ENCODE results near the gene YWHAQ.

DNA sequence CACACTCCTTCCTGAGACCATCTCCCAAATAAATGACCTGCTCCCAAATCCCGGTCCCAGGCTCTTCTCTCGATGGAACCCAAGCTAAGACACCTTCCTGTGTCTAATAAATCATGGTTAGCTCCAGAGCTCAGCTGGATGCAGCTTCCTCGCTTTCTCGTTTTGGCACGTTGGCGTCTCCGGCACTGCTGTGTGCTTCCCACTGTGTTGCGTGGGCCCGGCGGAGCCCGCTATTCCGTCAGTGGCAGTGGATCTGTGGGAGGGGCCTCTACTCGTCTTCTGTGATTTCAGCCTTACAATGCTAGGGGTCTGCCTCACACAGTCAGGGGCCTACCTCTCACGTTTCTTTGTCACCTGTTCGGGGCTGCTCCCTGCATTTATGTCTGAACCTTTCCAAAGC, 29.4 kb upstream of the YWHAQ start:
- TF ChIP-seq, protein P1, sequence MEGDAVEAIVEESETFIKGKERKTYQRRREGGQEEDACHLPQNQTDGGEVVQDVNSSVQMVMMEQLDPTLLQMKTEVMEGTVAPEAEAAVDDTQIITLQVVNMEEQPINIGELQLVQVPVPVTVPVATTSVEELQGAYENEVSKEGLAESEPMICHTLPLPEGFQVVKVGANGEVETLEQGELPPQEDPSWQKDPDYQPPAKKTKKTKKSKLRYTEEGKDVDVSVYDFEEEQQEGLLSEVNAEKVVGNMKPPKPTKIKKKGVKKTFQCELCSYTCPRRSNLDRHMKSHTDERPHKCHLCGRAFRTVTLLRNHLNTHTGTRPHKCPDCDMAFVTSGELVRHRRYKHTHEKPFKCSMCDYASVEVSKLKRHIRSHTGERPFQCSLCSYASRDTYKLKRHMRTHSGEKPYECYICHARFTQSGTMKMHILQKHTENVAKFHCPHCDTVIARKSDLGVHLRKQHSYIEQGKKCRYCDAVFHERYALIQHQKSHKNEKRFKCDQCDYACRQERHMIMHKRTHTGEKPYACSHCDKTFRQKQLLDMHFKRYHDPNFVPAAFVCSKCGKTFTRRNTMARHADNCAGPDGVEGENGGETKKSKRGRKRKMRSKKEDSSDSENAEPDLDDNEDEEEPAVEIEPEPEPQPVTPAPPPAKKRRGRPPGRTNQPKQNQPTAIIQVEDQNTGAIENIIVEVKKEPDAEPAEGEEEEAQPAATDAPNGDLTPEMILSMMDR (IDR thresholded peaks at IDR 0.05), result no peak
- TF ChIP-seq EZH2 (IDR thresholded peaks at IDR 0.05), result no peak

Data from neural progenitor cell (in vitro differentiated cells).